ENCODE data around the gene CPNE4. TPM values are rescaled to one million over a fixed set of nuclear protein-coding genes. Genes with fewer than 3 reads are reported as not detected.

Gene CPNE4
- total RNA-seq, 1 donor = not detected

- no peak for TF ChIP-seq CTCF (IDR thresholded peaks at IDR 0.05; ENCODE audit: insufficient read depth, low read length)
- DNase-seq (ENCODE audit: low read depth) = no peak
- H3K4me3 ChIP-seq (ENCODE audit: low read depth, low read length) = no peak overlapping the region
These were observed 279.4 kb downstream of the CPNE4 start for GRCh38 chr3:131755380-131755779.

- no peak overlapping the region for H3K4me3 ChIP-seq (ENCODE audit: low read depth, low read length)
- DNase-seq (ENCODE audit: low read depth) = no peak
- no peak for TF ChIP-seq CTCF (IDR thresholded peaks at IDR 0.05; ENCODE audit: insufficient read depth, low read length)
These were observed 284.6 kb downstream of the CPNE4 start for GRCh38 chr3:131750256-131750655.

GRCh38 chr3:131749826-131750225 lies 285.0 kb downstream of the CPNE4 start:
- no peak overlapping the region for H3K4me3 ChIP-seq (ENCODE audit: low read depth, low read length)
- no peak for DNase-seq (ENCODE audit: low read depth)
- no peak for TF ChIP-seq CTCF (IDR thresholded peaks at IDR 0.05; ENCODE audit: insufficient read depth, low read length)

GRCh38 chr3:131747466-131747865 lies 287.3 kb downstream of the CPNE4 start:
- no peak for DNase-seq (ENCODE audit: low read depth)
- TF ChIP-seq CTCF (IDR thresholded peaks at IDR 0.05; ENCODE audit: insufficient read depth, low read length) = no peak
- H3K4me3 ChIP-seq (ENCODE audit: low read depth, low read length) = no peak overlapping the region

- H3K4me3 ChIP-seq (ENCODE audit: low read depth, low read length) = no peak overlapping the region
- no peak for DNase-seq (ENCODE audit: low read depth)
- no peak for TF ChIP-seq CTCF (IDR thresholded peaks at IDR 0.05; ENCODE audit: insufficient read depth, low read length)
These were observed 290.0 kb downstream of the CPNE4 start for GRCh38 chr3:131744765-131745164.

- no peak for TF ChIP-seq CTCF (IDR thresholded peaks at IDR 0.05; ENCODE audit: insufficient read depth, low read length)
- H3K4me3 ChIP-seq (ENCODE audit: low read depth, low read length) = no peak overlapping the region
- no peak for DNase-seq (ENCODE audit: low read depth)
These were observed 291.7 kb downstream of the CPNE4 start for GRCh38 chr3:131743126-131743525.

- TF ChIP-seq CTCF (IDR thresholded peaks at IDR 0.05; ENCODE audit: insufficient read depth, low read length) = no peak
- no peak for DNase-seq (ENCODE audit: low read depth)
These were observed 295.6 kb downstream of the CPNE4 start for GRCh38 chr3:131739211-131739610.

More at GRCh38 chr3:131739211-131739610, 295.6 kb downstream of the CPNE4 start:
- H3K4me3 ChIP-seq (ENCODE audit: low read depth, low read length) = no peak overlapping the region
